Measurements from ENCODE around the gene DYNLRB1. TPM values are rescaled to one million over a fixed set of nuclear protein-coding genes. Genes with fewer than 3 reads are reported as not detected.
A peak's percentile ranks its signal among the peaks of the same experiment; 100 is the strongest.

The DYNLRB1 gene
- total and polyA plus RNA-seq, 2 of the 13 experiments (the other 11 are each of a cell fraction or from before 2014, with no cell fraction given) = 140 to 244 TPM

GRCh38 chr20:34515484-34516246, 557 bp upstream of the DYNLRB1 start (continued):
- TF ChIP-seq, protein P1, sequence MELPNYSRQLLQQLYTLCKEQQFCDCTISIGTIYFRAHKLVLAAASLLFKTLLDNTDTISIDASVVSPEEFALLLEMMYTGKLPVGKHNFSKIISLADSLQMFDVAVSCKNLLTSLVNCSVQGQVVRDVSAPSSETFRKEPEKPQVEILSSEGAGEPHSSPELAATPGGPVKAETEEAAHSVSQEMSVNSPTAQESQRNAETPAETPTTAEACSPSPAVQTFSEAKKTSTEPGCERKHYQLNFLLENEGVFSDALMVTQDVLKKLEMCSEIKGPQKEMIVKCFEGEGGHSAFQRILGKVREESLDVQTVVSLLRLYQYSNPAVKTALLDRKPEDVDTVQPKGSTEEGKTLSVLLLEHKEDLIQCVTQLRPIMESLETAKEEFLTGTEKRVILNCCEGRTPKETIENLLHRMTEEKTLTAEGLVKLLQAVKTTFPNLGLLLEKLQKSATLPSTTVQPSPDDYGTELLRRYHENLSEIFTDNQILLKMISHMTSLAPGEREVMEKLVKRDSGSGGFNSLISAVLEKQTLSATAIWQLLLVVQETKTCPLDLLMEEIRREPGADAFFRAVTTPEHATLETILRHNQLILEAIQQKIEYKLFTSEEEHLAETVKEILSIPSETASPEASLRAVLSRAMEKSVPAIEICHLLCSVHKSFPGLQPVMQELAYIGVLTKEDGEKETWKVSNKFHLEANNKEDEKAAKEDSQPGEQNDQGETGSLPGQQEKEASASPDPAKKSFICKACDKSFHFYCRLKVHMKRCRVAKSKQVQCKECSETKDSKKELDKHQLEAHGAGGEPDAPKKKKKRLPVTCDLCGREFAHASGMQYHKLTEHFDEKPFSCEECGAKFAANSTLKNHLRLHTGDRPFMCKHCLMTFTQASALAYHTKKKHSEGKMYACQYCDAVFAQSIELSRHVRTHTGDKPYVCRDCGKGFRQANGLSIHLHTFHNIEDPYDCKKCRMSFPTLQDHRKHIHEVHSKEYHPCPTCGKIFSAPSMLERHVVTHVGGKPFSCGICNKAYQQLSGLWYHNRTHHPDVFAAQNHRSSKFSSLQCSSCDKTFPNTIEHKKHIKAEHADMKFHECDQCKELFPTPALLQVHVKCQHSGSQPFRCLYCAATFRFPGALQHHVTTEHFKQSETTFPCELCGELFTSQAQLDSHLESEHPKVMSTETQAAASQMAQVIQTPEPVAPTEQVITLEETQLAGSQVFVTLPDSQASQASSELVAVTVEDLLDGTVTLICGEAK (IDR thresholded peaks at IDR 0.05) = no peak
- TF ChIP-seq, protein P1 (CRISPR knock-in tag; IDR thresholded peaks at IDR 0.05) = no peak; the same call in 1 of the 2 replicates
- TF ChIP-seq GATAD1 (CRISPR knock-in tag; IDR thresholded peaks at IDR 0.05) (peak; percentile 45; the same call in 1 of the 2 replicates), ZNF350 (CRISPR knock-in tag; IDR thresholded peaks at IDR 0.05; ENCODE audit: borderline replicate concordance, low read depth) (no peak; the same call in 1 of the 2 replicates), IRF9 (CRISPR knock-in tag; IDR thresholded peaks at IDR 0.05; ENCODE audit: borderline replicate concordance) (no peak), HNRNPK (IDR thresholded peaks at IDR 0.05; ENCODE audit: low read depth, low read length, poor library complexity, severe bottlenecking) (no peak), MAFG (CRISPR knock-in tag; IDR thresholded peaks at IDR 0.05) (no peak), HNRNPH1 (optimal IDR thresholded peaks at IDR 0.05; ENCODE audit: low read depth, low read length) (peak; percentile 68), NR1H2 (CRISPR knock-in tag; IDR thresholded peaks at IDR 0.05; ENCODE audit: borderline replicate concordance, low read depth) (no peak), ZNF326 (CRISPR knock-in tag; IDR thresholded peaks at IDR 0.05; ENCODE audit: borderline replicate concordance) (no peak), RFX5 (IDR thresholded peaks at IDR 0.05; ENCODE audit: low read depth, low read length) (no peak), NFRKB (IDR thresholded peaks at IDR 0.05) (no peak), KDM5B (CRISPR knock-in tag; IDR thresholded peaks at IDR 0.05; ENCODE audit: borderline replicate concordance) (no peak; the same call in 1 of the 2 replicates), ZNF773 (CRISPR knock-in tag; IDR thresholded peaks at IDR 0.05; ENCODE audit: borderline replicate concordance) (peak; percentile 42; the same call in 1 of the 2 replicates), ZNF746 (CRISPR knock-in tag; IDR thresholded peaks at IDR 0.05) (peak; percentile 12), MTF2 (CRISPR knock-in tag; IDR thresholded peaks at IDR 0.05; ENCODE audit: borderline replicate concordance) (0 out of 2 replicates have a peak, but pooled peaks have one; percentile 6), PAX8 (CRISPR knock-in tag; IDR thresholded peaks at IDR 0.05; ENCODE audit: borderline replicate concordance) (0 out of 2 replicates have a peak, but pooled peaks have one; percentile 20)
- TF ChIP-seq, protein P2, sequence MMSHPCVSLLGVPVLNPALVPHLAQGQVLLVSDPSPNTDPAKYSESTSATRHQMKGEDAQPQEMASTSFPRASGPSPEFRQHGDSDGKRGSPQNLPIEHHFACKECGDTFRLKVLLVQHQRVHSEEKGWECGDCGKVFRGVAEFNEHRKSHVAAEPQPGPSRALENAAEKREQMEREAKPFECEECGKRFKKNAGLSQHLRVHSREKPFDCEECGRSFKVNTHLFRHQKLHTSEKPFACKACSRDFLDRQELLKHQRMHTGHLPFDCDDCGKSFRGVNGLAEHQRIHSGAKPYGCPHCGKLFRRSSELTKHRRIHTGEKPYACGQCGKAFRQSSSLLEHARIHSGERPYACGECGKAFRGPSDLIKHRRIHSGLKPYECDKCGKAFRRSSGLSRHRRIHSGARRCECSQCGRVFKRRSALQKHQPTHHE (CRISPR knock-in tag; IDR thresholded peaks at IDR 0.05; ENCODE audit: borderline replicate concordance) = peak; percentile 37; the same call in 1 of the 2 replicates

Measured in HepG2 (cell line).